HepG2 (cell line): Measurements from ENCODE around the gene NAPEPLD.
A peak's percentile ranks its signal among the peaks of the same experiment; 100 is the strongest.

ENCODE experiments used
- YY1 ChIP-seq: IDR thresholded peaks from 2 replicates; pipeline ENCODE4 v1.6.1; 2011; ENCODE audit warnings: low read length, low read depth, moderate library complexity, mild to moderate bottlenecking; ENCODE audit not compliant: insufficient read depth, insufficient replicate concordance
- TF ChIP-seq, protein P1 (sequence below): sonication (generic); formaldehyde crosslinking; IDR thresholded peaks from 2 replicates; pipeline ENCODE4 v1.5.0; 2020; ENCODE audit warnings: mild to moderate bottlenecking, missing genetic modification reagents, moderate library complexity

DNA sequence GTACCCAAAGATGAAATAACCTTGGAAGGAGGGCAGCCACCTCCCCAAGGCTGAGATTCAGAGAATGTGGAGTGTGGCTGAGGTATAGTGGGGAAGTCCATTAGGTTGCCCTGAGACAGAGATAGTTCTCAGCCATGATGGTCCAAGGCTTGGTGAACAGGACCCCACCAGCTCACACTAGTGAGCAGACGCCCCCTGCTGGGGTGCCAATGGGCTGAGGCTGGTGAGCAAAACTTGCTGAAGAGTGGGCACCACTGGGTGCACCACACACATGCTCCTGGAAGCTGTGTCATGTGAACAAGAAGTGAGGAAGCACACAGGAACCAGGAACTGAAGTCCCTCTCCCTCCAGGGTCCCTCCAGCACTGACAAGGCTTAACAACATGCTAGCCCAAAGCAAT is 83.2 kb downstream of the NAPEPLD start:
- TF ChIP-seq YY1: no peak
- TF ChIP-seq, protein P1, sequence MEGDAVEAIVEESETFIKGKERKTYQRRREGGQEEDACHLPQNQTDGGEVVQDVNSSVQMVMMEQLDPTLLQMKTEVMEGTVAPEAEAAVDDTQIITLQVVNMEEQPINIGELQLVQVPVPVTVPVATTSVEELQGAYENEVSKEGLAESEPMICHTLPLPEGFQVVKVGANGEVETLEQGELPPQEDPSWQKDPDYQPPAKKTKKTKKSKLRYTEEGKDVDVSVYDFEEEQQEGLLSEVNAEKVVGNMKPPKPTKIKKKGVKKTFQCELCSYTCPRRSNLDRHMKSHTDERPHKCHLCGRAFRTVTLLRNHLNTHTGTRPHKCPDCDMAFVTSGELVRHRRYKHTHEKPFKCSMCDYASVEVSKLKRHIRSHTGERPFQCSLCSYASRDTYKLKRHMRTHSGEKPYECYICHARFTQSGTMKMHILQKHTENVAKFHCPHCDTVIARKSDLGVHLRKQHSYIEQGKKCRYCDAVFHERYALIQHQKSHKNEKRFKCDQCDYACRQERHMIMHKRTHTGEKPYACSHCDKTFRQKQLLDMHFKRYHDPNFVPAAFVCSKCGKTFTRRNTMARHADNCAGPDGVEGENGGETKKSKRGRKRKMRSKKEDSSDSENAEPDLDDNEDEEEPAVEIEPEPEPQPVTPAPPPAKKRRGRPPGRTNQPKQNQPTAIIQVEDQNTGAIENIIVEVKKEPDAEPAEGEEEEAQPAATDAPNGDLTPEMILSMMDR (CRISPR knock-in tag): peak; percentile 79
